A673 (cell line): Measurements from ENCODE around the gene COX18. TPM values are rescaled to one million over a fixed set of nuclear protein-coding genes. Genes with fewer than 3 reads are reported as not detected.

Experiments used
- BruUV-seq: library from RNA; stranded (reverse); fragments of 400-500 nt; replicated peaks from 2 replicates; lab custom pipeline; 2021; lab: Mats Ljungman, UMichigan
- CTCF ChIA-PET: fragments of 300-600 bp; sonication (Branson Sonifier 250); formaldehyde crosslinking; loops from one replicate; lab custom pipeline; 2022; ENCODE audit warnings: antibody characterized with exemption; lab: Charles Lee
- POLR2A ChIA-PET: fragments of 300-600 bp; sonication (Branson Sonifier 250); formaldehyde crosslinking; loops from one replicate; lab custom pipeline; 2022; ENCODE audit warnings: antibody characterized with exemption; ENCODE audit not compliant: low non-redundant PET; lab: Charles Lee
- DNase-seq: peaks from one replicate; pipeline ENCODE4 v3.0.0-alpha.2; 2015; ENCODE audit warnings: low spot score
- H3K27ac ChIP-seq: fragments of 200-600 bp; sonication (generic); 2 replicates; pipeline ENCODE4 v1.5.1; 2016; ENCODE audit warnings: mixed run types, low read depth, mild to moderate bottlenecking, mixed read lengths, antibody characterized with exemption, low read length; ENCODE audit not compliant: poor library complexity, severe bottlenecking
- H3K27me3 ChIP-seq: fragments of 200-600 bp; sonication (generic); replicated peaks from 2 replicates; pipeline ENCODE4 v1.6.1; 2017; ENCODE audit warnings: mixed run types, low read depth, mild to moderate bottlenecking, mixed read lengths, antibody characterized with exemption, low read length; ENCODE audit not compliant: insufficient read depth, poor library complexity
- H3K36me3 ChIP-seq: fragments of 200-600 bp; sonication (generic); 2 replicates; pipeline ENCODE4 v1.6.1; 2016; ENCODE audit warnings: mixed run types, mild to moderate bottlenecking, mixed read lengths, antibody characterized with exemption, low read length; ENCODE audit not compliant: insufficient read depth, poor library complexity, severe bottlenecking
- H3K4me1 ChIP-seq: fragments of 200-600 bp; sonication (generic); 2 replicates; pipeline ENCODE4 v1.6.1; 2017; ENCODE audit warnings: mixed run types, mild to moderate bottlenecking, mixed read lengths, antibody characterized with exemption, low read length; ENCODE audit not compliant: insufficient read depth, poor library complexity, severe bottlenecking
- H3K4me3 ChIP-seq: fragments of 200-600 bp; sonication (generic); 2 replicates; pipeline ENCODE4 v1.5.1; 2016; ENCODE audit warnings: low read depth, mixed run types, mild to moderate bottlenecking, mixed read lengths, low read length; ENCODE audit not compliant: poor library complexity, severe bottlenecking
- H3K9me3 ChIP-seq: fragments of 200-600 bp; sonication (generic); 2 replicates; pipeline ENCODE4 v1.6.1; 2016; ENCODE audit warnings: mixed run types, low read depth, mild to moderate bottlenecking, mixed read lengths, antibody characterized with exemption, low read length; ENCODE audit not compliant: poor library complexity, severe bottlenecking
- EZH2 ChIP-seq: fragments of 200-600 bp; sonication (generic); IDR thresholded peaks from 2 replicates; pipeline ENCODE4 v1.6.1; 2017; ENCODE audit warnings: borderline replicate concordance, low read depth, mild to moderate bottlenecking, mixed read lengths, antibody characterized with exemption, low read length; ENCODE audit not compliant: poor library complexity, severe bottlenecking
- intact Hi-C: fragments of 100-400 bp; cut with micrococcal nuclease; formaldehyde crosslinking; loops from one replicate; pipeline ENCODE4 v1.10.0; 2022; ENCODE audit not compliant: unreplicated experiment
- total RNA-seq: library from RNA; stranded (reverse); gene quantifications from 2 replicates; pipeline ENCODE4 v1.2.3, GENCODE V29; 2021
- TF ChIP-seq, protein P1 (sequence below): fragments of 300-800, 200-600 bp; sonication (generic); conservative IDR thresholded peaks from 2 replicates; pipeline ENCODE4 v1.5.1; 2017; ENCODE audit warnings: low read depth, mild to moderate bottlenecking, antibody characterized with exemption, low read length, moderate library complexity, mixed read lengths

COX18 gene
- total RNA-seq, 1 experiment from 2014 or later: 11.1 TPM

DNA sequence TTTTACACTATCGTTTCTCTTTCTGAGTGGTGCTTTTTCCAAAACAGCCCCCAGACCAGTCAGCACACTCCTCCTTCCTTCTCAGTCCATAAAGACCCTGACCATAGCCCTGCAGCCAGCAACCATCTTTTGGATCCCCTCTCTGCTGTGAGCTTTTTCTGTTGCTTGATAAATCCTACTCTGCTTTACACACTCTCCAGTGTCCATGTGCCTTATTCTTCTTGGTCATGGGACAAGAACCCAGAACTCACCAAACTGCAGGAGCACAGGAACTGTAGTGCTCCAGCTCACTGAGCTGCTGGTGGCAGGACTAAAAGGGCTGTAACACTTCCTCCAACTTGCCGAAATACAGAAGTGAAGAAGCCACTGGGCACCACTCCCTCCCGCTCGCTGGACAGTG lies 32.5 kb downstream of the COX18 start:
- no peaks in the 10 kb centered on the region for H3K9me3 ChIP-seq
- no peak overlapping the region for H3K4me3 ChIP-seq
- DNase-seq: no peak
- BruUV-seq: no TSS peak
- POLR2A ChIA-PET: no interaction called here
- TF ChIP-seq, protein P1, sequence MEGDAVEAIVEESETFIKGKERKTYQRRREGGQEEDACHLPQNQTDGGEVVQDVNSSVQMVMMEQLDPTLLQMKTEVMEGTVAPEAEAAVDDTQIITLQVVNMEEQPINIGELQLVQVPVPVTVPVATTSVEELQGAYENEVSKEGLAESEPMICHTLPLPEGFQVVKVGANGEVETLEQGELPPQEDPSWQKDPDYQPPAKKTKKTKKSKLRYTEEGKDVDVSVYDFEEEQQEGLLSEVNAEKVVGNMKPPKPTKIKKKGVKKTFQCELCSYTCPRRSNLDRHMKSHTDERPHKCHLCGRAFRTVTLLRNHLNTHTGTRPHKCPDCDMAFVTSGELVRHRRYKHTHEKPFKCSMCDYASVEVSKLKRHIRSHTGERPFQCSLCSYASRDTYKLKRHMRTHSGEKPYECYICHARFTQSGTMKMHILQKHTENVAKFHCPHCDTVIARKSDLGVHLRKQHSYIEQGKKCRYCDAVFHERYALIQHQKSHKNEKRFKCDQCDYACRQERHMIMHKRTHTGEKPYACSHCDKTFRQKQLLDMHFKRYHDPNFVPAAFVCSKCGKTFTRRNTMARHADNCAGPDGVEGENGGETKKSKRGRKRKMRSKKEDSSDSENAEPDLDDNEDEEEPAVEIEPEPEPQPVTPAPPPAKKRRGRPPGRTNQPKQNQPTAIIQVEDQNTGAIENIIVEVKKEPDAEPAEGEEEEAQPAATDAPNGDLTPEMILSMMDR: no peak
- TF ChIP-seq EZH2: no peak
- H3K4me1 ChIP-seq: no peaks in the 10 kb centered on the region
- H3K27me3 ChIP-seq: no peaks in the 10 kb centered on the region
- no peaks in the 10 kb centered on the region for H3K36me3 ChIP-seq
- intact Hi-C loops: no loop called here
- no peak overlapping the region for H3K27ac ChIP-seq
- CTCF ChIA-PET: no interaction called here

GRCh38 chr4:73036123-73036522 lies 33.4 kb downstream of the COX18 start:
- Histone ChIP-seq H3K9me3 (no peaks in the 10 kb centered on the region), H3K27me3 (no peaks in the 10 kb centered on the region), H3K27ac (no peak overlapping the region), H3K36me3 (no peaks in the 10 kb centered on the region), H3K4me1 (no peaks in the 10 kb centered on the region), H3K4me3 (no peak overlapping the region)
- intact Hi-C loops: no loop called here
- no peak for DNase-seq
- no peak for TF ChIP-seq EZH2
- TF ChIP-seq, protein P1: no peak
- CTCF ChIA-PET: no interaction called here
- no TSS peak for BruUV-seq
- POLR2A ChIA-PET: no interaction called here

GRCh38 chr4:73034896-73035295 lies 34.6 kb downstream of the COX18 start:
- no peak for DNase-seq
- H3K27me3 ChIP-seq: no peaks in the 10 kb centered on the region
- H3K9me3 ChIP-seq: no peaks in the 10 kb centered on the region
- no peaks in the 10 kb centered on the region for H3K36me3 ChIP-seq
- POLR2A ChIA-PET: interaction anchor here (0.6 kb wide), 1 partner anchor 221 kb away, joined by 9 read pairs; no protein-coding TSS in a partner anchor
- H3K4me1 ChIP-seq: no peaks in the 10 kb centered on the region
- CTCF ChIA-PET: no interaction called here
- TF ChIP-seq, protein P1: no peak
- no peak for TF ChIP-seq EZH2
- no TSS peak for BruUV-seq
- no peak overlapping the region for H3K4me3 ChIP-seq
- no peak overlapping the region for H3K27ac ChIP-seq
- intact Hi-C loops: no loop called here
